ENCODE measurements around the gene PRKN. TPM values are rescaled to one million over a fixed set of nuclear protein-coding genes. Genes with fewer than 3 reads are reported as not detected.

PRKN gene
- total RNA-seq, 1 donor from 2014 or later, result 1.3 TPM

DNA sequence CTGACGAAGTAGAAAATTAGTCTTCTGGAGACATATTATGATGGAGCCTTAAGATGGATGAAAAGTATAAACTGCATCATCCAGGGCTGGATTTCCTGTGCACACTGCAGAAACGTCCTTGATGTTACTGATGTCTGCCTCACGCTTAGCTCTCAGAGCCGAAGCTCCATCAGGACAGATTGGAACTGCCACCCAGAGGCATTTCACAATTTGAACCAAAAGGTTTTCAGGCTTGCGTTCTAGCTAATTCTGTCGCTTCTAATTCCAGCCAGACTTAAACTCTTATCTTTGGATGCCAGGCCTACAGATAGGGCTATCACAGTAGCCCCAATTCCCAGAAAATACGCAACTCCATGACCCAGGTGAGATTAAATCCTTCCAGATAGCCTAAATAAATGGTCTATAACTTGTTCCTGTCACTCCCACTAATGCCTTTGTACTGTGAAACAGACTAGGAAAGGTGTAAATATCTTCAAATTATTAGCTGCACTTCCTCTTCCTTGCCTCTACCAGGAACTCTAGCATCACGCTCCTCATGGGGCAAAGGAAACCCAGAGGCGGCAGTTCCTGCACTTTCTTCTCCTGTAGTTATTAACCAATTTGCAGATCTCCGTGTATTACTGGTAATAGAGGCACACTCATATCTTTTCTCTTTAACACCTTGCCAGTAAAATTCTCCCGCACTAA lies 634.6 kb downstream of the PRKN start:
- DNase-seq (ENCODE audit: low read depth) (no peak), FAIRE-seq (no peak)
- no peak overlapping the region for H3K27ac Mint-ChIP-seq (ENCODE audit: unreplicated experiment)
- H3K4me1 Mint-ChIP-seq (ENCODE audit: low read depth, unreplicated experiment), result peaks cover 16% of the 10 kb centered on the region
- H3K36me3 Mint-ChIP-seq (ENCODE audit: low read depth, unreplicated experiment), result no peaks in the 10 kb centered on the region
- H3K4me3 Mint-ChIP-seq (ENCODE audit: unreplicated experiment), result no peak overlapping the region
- Histone ChIP-seq H4K20me1 (ENCODE audit: insufficient read depth, low read length) (no peaks in the 10 kb centered on the region), H3K27me3 (ENCODE audit: insufficient read depth, low read length) (no peaks in the 10 kb centered on the region), H3K9ac (ENCODE audit: low read length) (no peak overlapping the region), H3K79me2 (ENCODE audit: insufficient read depth, low read length) (no peaks in the 10 kb centered on the region), H3K4me2 (ENCODE audit: low read length) (no peak overlapping the region), H3K27ac (ENCODE audit: low read depth, low read length) (no peak overlapping the region), H3K9me3 (ENCODE audit: insufficient read depth, low read depth, low read length) (no peaks in the 10 kb centered on the region), H3K36me3 (ENCODE audit: insufficient read depth, low read length) (no peaks in the 10 kb centered on the region), H2AFZ (ENCODE audit: low read depth, low read length) (no peak overlapping the region), H3K4me3 (ENCODE audit: insufficient read depth, low read depth, low read length) (no peak overlapping the region), H3K4me1 (ENCODE audit: insufficient read depth, low read length) (peaks cover 4% of the 10 kb centered on the region)
- TF ChIP-seq, protein P1, sequence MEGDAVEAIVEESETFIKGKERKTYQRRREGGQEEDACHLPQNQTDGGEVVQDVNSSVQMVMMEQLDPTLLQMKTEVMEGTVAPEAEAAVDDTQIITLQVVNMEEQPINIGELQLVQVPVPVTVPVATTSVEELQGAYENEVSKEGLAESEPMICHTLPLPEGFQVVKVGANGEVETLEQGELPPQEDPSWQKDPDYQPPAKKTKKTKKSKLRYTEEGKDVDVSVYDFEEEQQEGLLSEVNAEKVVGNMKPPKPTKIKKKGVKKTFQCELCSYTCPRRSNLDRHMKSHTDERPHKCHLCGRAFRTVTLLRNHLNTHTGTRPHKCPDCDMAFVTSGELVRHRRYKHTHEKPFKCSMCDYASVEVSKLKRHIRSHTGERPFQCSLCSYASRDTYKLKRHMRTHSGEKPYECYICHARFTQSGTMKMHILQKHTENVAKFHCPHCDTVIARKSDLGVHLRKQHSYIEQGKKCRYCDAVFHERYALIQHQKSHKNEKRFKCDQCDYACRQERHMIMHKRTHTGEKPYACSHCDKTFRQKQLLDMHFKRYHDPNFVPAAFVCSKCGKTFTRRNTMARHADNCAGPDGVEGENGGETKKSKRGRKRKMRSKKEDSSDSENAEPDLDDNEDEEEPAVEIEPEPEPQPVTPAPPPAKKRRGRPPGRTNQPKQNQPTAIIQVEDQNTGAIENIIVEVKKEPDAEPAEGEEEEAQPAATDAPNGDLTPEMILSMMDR (IDR thresholded peaks at IDR 0.05; ENCODE audit: insufficient read depth, low read depth, low read length), result no peak
- TF ChIP-seq EZH2 (IDR thresholded peaks at IDR 0.05; ENCODE audit: insufficient read depth, low read length), result no peak
- H3K27me3 Mint-ChIP-seq (ENCODE audit: low read depth, unreplicated experiment), result no peaks in the 10 kb centered on the region
- peaks cover 1% of the 10 kb centered on the region for H3K9me3 Mint-ChIP-seq (ENCODE audit: unreplicated experiment)

DNA sequence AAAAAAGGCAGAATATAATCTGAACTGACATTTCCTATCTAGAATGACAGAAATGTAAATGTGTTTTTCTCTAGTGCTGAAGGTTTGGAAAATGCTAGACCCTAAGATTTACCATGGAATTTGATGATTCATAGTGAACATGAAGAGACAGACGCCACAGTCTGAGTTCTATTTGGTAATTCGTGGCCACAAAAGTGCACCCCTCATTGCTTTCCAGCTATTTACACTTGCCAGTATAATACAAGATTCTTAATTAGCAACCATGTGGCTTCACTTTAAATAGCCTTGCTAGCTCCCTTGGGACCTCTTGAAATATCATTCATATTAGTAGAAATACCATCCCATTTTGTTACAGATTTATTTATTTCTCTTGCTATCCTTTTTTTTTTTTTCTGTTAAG lies 636.8 kb downstream of the PRKN start:
- H3K79me2 ChIP-seq (ENCODE audit: insufficient read depth, low read length), result no peaks in the 10 kb centered on the region
- H3K4me1 Mint-ChIP-seq (ENCODE audit: low read depth, unreplicated experiment), result peaks cover 16% of the 10 kb centered on the region
- peak; percentile 94 for DNase-seq (ENCODE audit: low read depth)
- H3K9me3 ChIP-seq (ENCODE audit: insufficient read depth, low read depth, low read length), result no peaks in the 10 kb centered on the region
- H4K20me1 ChIP-seq (ENCODE audit: insufficient read depth, low read length), result no peaks in the 10 kb centered on the region
- H3K4me2 ChIP-seq (ENCODE audit: low read length), result peak overlapping the region; percentile 47
- H3K36me3 ChIP-seq (ENCODE audit: insufficient read depth, low read length), result no peaks in the 10 kb centered on the region
- H3K36me3 Mint-ChIP-seq (ENCODE audit: low read depth, unreplicated experiment), result no peaks in the 10 kb centered on the region
- H3K4me3 ChIP-seq (ENCODE audit: insufficient read depth, low read depth, low read length), result no peak overlapping the region
- peaks cover 4% of the 10 kb centered on the region for H3K4me1 ChIP-seq (ENCODE audit: insufficient read depth, low read length)
- peak overlapping the region; percentile 90 for H3K27ac Mint-ChIP-seq (ENCODE audit: unreplicated experiment)
- peak overlapping the region; percentile 66 for H3K27ac ChIP-seq (ENCODE audit: low read depth, low read length)
- peaks cover 1% of the 10 kb centered on the region for H3K9me3 Mint-ChIP-seq (ENCODE audit: unreplicated experiment)
- TF ChIP-seq, protein P1 (IDR thresholded peaks at IDR 0.05; ENCODE audit: insufficient read depth, low read depth, low read length), result no peak
- no peak overlapping the region for H2AFZ ChIP-seq (ENCODE audit: low read depth, low read length)
- peak; percentile 5 for FAIRE-seq
- no peaks in the 10 kb centered on the region for H3K27me3 ChIP-seq (ENCODE audit: insufficient read depth, low read length)
- H3K27me3 Mint-ChIP-seq (ENCODE audit: low read depth, unreplicated experiment), result no peaks in the 10 kb centered on the region
- H3K4me3 Mint-ChIP-seq (ENCODE audit: unreplicated experiment), result no peak overlapping the region
- H3K9ac ChIP-seq (ENCODE audit: low read length), result no peak overlapping the region

DNA sequence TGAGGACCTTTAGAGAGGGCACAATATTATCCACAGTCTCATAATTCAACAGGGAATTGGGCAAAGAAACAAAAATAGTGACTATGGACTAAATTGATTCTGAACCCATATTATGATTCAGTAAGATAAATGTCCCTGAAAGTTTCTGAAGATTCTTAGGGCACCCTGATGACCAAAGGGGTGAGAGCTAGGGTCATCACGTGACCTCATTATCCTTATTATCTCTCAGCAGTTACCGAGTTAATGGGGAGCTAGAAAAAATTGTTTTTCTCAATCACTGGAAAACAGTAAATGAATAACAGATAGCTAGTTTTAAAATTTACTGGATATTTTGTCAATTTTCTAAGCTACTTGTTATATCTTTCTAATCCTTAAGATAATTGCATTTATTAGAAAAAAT lies 639.5 kb downstream of the PRKN start:
- Mint-ChIP-seq H3K9me3 (ENCODE audit: unreplicated experiment) (peaks cover 1% of the 10 kb centered on the region), H3K4me1 (ENCODE audit: low read depth, unreplicated experiment) (peaks cover 16% of the 10 kb centered on the region)
- no peak for FAIRE-seq

More for the DNA sequence above, 639.5 kb downstream of the PRKN start:
- DNase-seq (ENCODE audit: low read depth), result no peak
- TF ChIP-seq, protein P1 (IDR thresholded peaks at IDR 0.05; ENCODE audit: insufficient read depth, low read depth, low read length), result no peak
- TF ChIP-seq EZH2 (IDR thresholded peaks at IDR 0.05; ENCODE audit: insufficient read depth, low read length), result no peak
- no peaks in the 10 kb centered on the region for H3K36me3 ChIP-seq (ENCODE audit: insufficient read depth, low read length)
- H3K79me2 ChIP-seq (ENCODE audit: insufficient read depth, low read length), result no peaks in the 10 kb centered on the region
- H3K9me3 ChIP-seq (ENCODE audit: insufficient read depth, low read depth, low read length), result no peaks in the 10 kb centered on the region
- H3K27ac Mint-ChIP-seq (ENCODE audit: unreplicated experiment), result no peak overlapping the region
- no peaks in the 10 kb centered on the region for H3K27me3 ChIP-seq (ENCODE audit: insufficient read depth, low read length)
- H3K4me3 Mint-ChIP-seq (ENCODE audit: unreplicated experiment), result no peak overlapping the region
- H3K27ac ChIP-seq (ENCODE audit: low read depth, low read length), result no peak overlapping the region
- H3K27me3 Mint-ChIP-seq (ENCODE audit: low read depth, unreplicated experiment), result no peaks in the 10 kb centered on the region
- peaks cover 4% of the 10 kb centered on the region for H3K4me1 ChIP-seq (ENCODE audit: insufficient read depth, low read length)
- no peaks in the 10 kb centered on the region for H4K20me1 ChIP-seq (ENCODE audit: insufficient read depth, low read length)
- no peaks in the 10 kb centered on the region for H3K36me3 Mint-ChIP-seq (ENCODE audit: low read depth, unreplicated experiment)
- H2AFZ ChIP-seq (ENCODE audit: low read depth, low read length), result no peak overlapping the region
- no peak overlapping the region for H3K4me2 ChIP-seq (ENCODE audit: low read length)
- H3K9ac ChIP-seq (ENCODE audit: low read length), result no peak overlapping the region
- no peak overlapping the region for H3K4me3 ChIP-seq (ENCODE audit: insufficient read depth, low read depth, low read length)
